BE2C (cell line): ENCODE results near the gene SEC62.
"Not testable (repeated sequence)": the region's sequence is repeated elsewhere in the genome, so short reads cannot be mapped to it uniquely, and the experiment has no call there.

Source experiments
- DNase-seq: peaks from one replicate; pipeline ENCODE4 v3.0.0-alpha.2; 2020
- H3K27me3 ChIP-seq: fragments of 250-450 bp; sonication (Bioruptor Pico); 2 replicates; pipeline ENCODE4 v1.5.1; 2020; ENCODE audit warnings: mild to moderate bottlenecking
- H3K36me3 ChIP-seq: fragments of 250-450 bp; sonication (Bioruptor Pico); 2 replicates; pipeline ENCODE4 v1.5.1; 2020; ENCODE audit warnings: mild to moderate bottlenecking
- H3K4me1 ChIP-seq: fragments of 250-450 bp; sonication (Bioruptor Pico); 2 replicates; pipeline ENCODE4 v1.5.1; 2020
- H3K4me3 ChIP-seq: 2 replicates; pipeline ENCODE4 v1.5.1; 2011; ENCODE audit warnings: low read depth, low read length
- H3K9me3 ChIP-seq: fragments of 250-450 bp; sonication (Bioruptor Pico); 2 replicates; pipeline ENCODE4 v1.5.1; 2020
- CTCF ChIP-seq: IDR thresholded peaks from 2 replicates; pipeline ENCODE4 v1.5.1; 2012; ENCODE audit warnings: mild to moderate bottlenecking, low read depth, low read length

SEC62 gene

GRCh38 chr3:170002879-170003278 lies 36.3 kb downstream of the SEC62 start:
- H3K4me3 ChIP-seq, result no peak overlapping the region
- H3K36me3 ChIP-seq, result no peaks in the 10 kb centered on the region
- no peaks in the 10 kb centered on the region for H3K27me3 ChIP-seq
- DNase-seq, result no peak
- no peaks in the 10 kb centered on the region for H3K9me3 ChIP-seq
- TF ChIP-seq CTCF, result no peak
- H3K4me1 ChIP-seq, result no peaks in the 10 kb centered on the region; the same call in 1 of the 2 replicates

- H3K27me3 ChIP-seq, result no peaks in the 10 kb centered on the region
- no peaks in the 10 kb centered on the region for H3K9me3 ChIP-seq
- H3K4me1 ChIP-seq, result no peaks in the 10 kb centered on the region; the same call in 1 of the 2 replicates
- no peak for DNase-seq
- no peaks in the 10 kb centered on the region for H3K36me3 ChIP-seq
- TF ChIP-seq CTCF, result no peak
- H3K4me3 ChIP-seq, result no peak overlapping the region
Measured at GRCh38 chr3:170003881-170004356, 37.3 kb downstream of the SEC62 start.

GRCh38 chr3:170007031-170007663 lies 40.5 kb downstream of the SEC62 start:
- H3K9me3 ChIP-seq, result no peaks in the 10 kb centered on the region
- DNase-seq, result no peak
- no peaks in the 10 kb centered on the region; the same call in 1 of the 2 replicates for H3K4me1 ChIP-seq
- no peaks in the 10 kb centered on the region for H3K27me3 ChIP-seq
- no peak for TF ChIP-seq CTCF
- H3K4me3 ChIP-seq, result no peak overlapping the region
- H3K36me3 ChIP-seq, result no peaks in the 10 kb centered on the region

DNA sequence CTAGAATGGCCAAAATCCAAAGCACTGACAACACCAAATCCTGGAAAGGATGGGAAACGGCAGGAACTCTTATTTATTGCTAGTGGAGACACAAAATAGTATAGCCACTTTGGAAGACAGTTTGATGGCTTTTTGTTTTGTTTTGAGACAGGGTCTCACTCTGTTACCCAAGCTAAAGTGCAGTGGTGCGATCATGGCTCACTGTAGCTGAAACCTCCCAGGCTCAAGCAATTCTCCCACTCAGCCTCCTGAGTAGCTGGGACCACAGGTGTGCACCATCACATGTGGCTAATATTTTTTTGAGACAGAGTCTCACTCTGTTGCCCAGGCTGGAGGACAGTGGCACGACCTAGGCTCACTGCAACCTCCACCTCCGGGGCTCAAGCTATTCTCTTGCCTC lies 43.9 kb downstream of the SEC62 start:
- TF ChIP-seq CTCF, result no peak
- no peak overlapping the region for H3K4me3 ChIP-seq
- no peak for DNase-seq

GRCh38 chr3:170012683-170013400 lies 46.2 kb downstream of the SEC62 start:
- no peak for TF ChIP-seq CTCF
- no peak overlapping the region for H3K4me3 ChIP-seq
- no peaks in the 10 kb centered on the region for H3K27me3 ChIP-seq
- H3K9me3 ChIP-seq, result no peaks in the 10 kb centered on the region
- H3K4me1 ChIP-seq, result peaks cover 6% of the 10 kb centered on the region
- H3K36me3 ChIP-seq, result no peaks in the 10 kb centered on the region; the same call in 1 of the 2 replicates
- DNase-seq, result no peak

More for the DNA sequence above, 43.9 kb downstream of the SEC62 start:
- peaks cover 6% of the 10 kb centered on the region for H3K4me1 ChIP-seq
- H3K9me3 ChIP-seq, result no peaks in the 10 kb centered on the region
- H3K27me3 ChIP-seq, result no peaks in the 10 kb centered on the region
- H3K36me3 ChIP-seq, result no peaks in the 10 kb centered on the region; the same call in 1 of the 2 replicates

DNA sequence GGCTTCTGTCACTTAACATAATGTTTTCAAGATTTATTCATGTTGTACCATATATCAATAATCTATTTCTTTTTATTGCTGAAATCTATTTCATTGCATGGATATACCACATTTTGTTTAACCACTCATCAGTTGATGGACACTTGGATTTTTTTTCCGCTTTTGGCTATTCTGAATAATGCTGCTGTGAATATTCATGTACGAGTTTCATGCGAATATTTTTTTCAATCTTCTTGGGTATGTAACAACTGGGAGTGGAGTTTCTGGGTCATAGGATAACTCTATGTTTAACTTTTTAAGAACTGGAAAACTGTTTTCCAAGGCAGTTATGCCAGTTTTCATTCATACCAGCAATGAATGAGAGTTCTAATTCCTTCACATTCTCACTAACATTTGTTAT lies 49.5 kb downstream of the SEC62 start:
- no peaks in the 10 kb centered on the region; the same call in 1 of the 2 replicates for H3K36me3 ChIP-seq
- TF ChIP-seq CTCF, result no peak
- no peak for DNase-seq
- no peaks in the 10 kb centered on the region for H3K27me3 ChIP-seq
- H3K9me3 ChIP-seq, result no peaks in the 10 kb centered on the region
- H3K4me1 ChIP-seq, result peaks cover 6% of the 10 kb centered on the region
- no peak overlapping the region for H3K4me3 ChIP-seq

- not testable (repeated sequence) for H3K9me3 ChIP-seq, H3K36me3 ChIP-seq, H3K27me3 ChIP-seq, H3K4me1 ChIP-seq, H3K4me3 ChIP-seq, DNase-seq
Measured at GRCh38 chr3:170019306-170019705, 52.7 kb downstream of the SEC62 start.
